CD14-positive monocyte (primary cell): Measurements from ENCODE around the gene HAX1. TPM values are rescaled to one million over a fixed set of nuclear protein-coding genes. Genes with fewer than 3 reads are reported as not detected.

Experiments used
- DNase-seq, 3 donors: peaks; one replicate each; pipeline ENCODE4 v3.0.0-alpha.2; 2011 to 2022
- H2AFZ ChIP-seq: 2 replicates; pipeline ENCODE4 v1.6.0; 2012; ENCODE audit warnings: mild to moderate bottlenecking, low read depth, low read length, inconsistent platforms; ENCODE audit not compliant: insufficient read depth, poor library complexity, severe bottlenecking
- H3K27ac ChIP-seq, 2 donors: 1 replicate in 1 of 2; 2 replicates in 1 of 2; pipeline ENCODE4 v1.5.1; 2012 to 2013; ENCODE audit warnings: low read length in 2 of 2, control low read depth in 1 of 2, inconsistent platforms in 1 of 2, low read depth in 1 of 2, mild to moderate bottlenecking in 1 of 2
- H3K27me3 ChIP-seq, 2 donors: one replicate each; pipeline versions ENCODE4 v1.6.0 to v1.6.1; 2011 to 2013; ENCODE audit warnings: low read length in 2 of 2; ENCODE audit not compliant: control insufficient read depth in 2 of 2, insufficient read depth in 2 of 2
- H3K36me3 ChIP-seq, 2 donors: replicated peaks in 1 of 2; 1 replicate in 1 of 2; 2 replicates in 1 of 2; pipeline versions ENCODE4 v1.5.1 to v1.6.1; 2012 to 2013; ENCODE audit warnings: low read length in 2 of 2, control low read depth in 1 of 2, inconsistent platforms in 1 of 2, mild to moderate bottlenecking in 1 of 2; ENCODE audit not compliant: insufficient read depth in 2 of 2, control insufficient read depth in 1 of 2
- H3K4me1 ChIP-seq, 2 donors: 1 replicate in 1 of 2; 2 replicates in 1 of 2; pipeline versions ENCODE4 v1.5.1 to v1.6.1; 2012 to 2013; ENCODE audit warnings: low read length in 2 of 2, control low read depth in 1 of 2, inconsistent platforms in 1 of 2, mild to moderate bottlenecking in 1 of 2, moderate library complexity in 1 of 2; ENCODE audit not compliant: insufficient read depth in 2 of 2, control insufficient read depth in 1 of 2
- H3K4me2 ChIP-seq: replicated peaks from 2 replicates; pipeline ENCODE3; 2012; ENCODE audit warnings: low read length, moderate library complexity, mild to moderate bottlenecking; ENCODE audit not compliant: poor library complexity, severe bottlenecking; ENCODE audit errors: extremely low read depth
- H3K4me3 ChIP-seq, 3 experiments: fragments of 200-600 bp in 1 of 3; sonication (generic) in 1 of 3; replicated peaks in 1 of 3; 1 replicate in 2 of 3; 2 replicates in 1 of 3; pipeline ENCODE4 v1.5.1; 2011 to 2013; ENCODE audit warnings: low read length in 3 of 3, mild to moderate bottlenecking in 3 of 3, control low read depth in 2 of 3, low read depth in 2 of 3, inconsistent platforms in 1 of 3, moderate library complexity in 1 of 3
- H3K79me2 ChIP-seq: 2 replicates; pipeline ENCODE4 v1.6.0; 2012; ENCODE audit warnings: mild to moderate bottlenecking, control low read depth, inconsistent platforms, low read length, moderate library complexity; ENCODE audit not compliant: insufficient read depth
- H3K9ac ChIP-seq: 2 replicates; pipeline ENCODE4 v1.6.0; 2017; ENCODE audit warnings: low read length, mild to moderate bottlenecking; ENCODE audit not compliant: insufficient read depth, poor library complexity, severe bottlenecking
- H3K9me3 ChIP-seq, 2 donors: replicated peaks in 1 of 2; 1 replicate in 1 of 2; 2 replicates in 1 of 2; pipeline versions ENCODE4 v1.5.1 to v1.6.1; 2012 to 2013; ENCODE audit warnings: low read length in 2 of 2, control low read depth in 1 of 2; ENCODE audit not compliant: control insufficient read depth in 1 of 2, insufficient read depth in 1 of 2
- H4K20me1 ChIP-seq: 2 replicates; pipeline ENCODE4 v1.6.0; 2012; ENCODE audit warnings: mild to moderate bottlenecking, low read length, control low read depth, moderate library complexity; ENCODE audit not compliant: insufficient read depth
- H3K27ac Mint-ChIP-seq, 7 donors: one replicate each; pipeline ENCODE4 v1.8.0; 2020; ENCODE audit warnings: mild to moderate bottlenecking in 7 of 7, mixed read lengths in 7 of 7, moderate library complexity in 6 of 7, inconsistent platforms in 2 of 7
- H3K27me3 Mint-ChIP-seq, 3 donors: one replicate each; pipeline ENCODE4 v1.8.0; 2021 to 2022; ENCODE audit warnings: low read depth in 3 of 3, mild to moderate bottlenecking in 3 of 3, mixed read lengths in 3 of 3, moderate library complexity in 3 of 3, inconsistent platforms in 1 of 3
- H3K36me3 Mint-ChIP-seq, 2 donors: one replicate each; pipeline ENCODE4 v1.8.0; 2020; ENCODE audit warnings: mixed read lengths in 2 of 2, inconsistent platforms in 1 of 2, mild to moderate bottlenecking in 1 of 2
- H3K4me1 Mint-ChIP-seq: one replicate; pipeline ENCODE4 v1.8.0; 2020; ENCODE audit warnings: mild to moderate bottlenecking, mixed read lengths
- H3K4me3 Mint-ChIP-seq, 2 donors: one replicate each; pipeline ENCODE4 v1.8.0; 2020; ENCODE audit warnings: mild to moderate bottlenecking in 2 of 2, mixed read lengths in 2 of 2, moderate library complexity in 1 of 2
- H3K9me3 Mint-ChIP-seq, 7 donors: one replicate each; pipeline ENCODE4 v1.8.0; 2020 to 2022; ENCODE audit warnings: mixed read lengths in 7 of 7, mild to moderate bottlenecking in 6 of 7, moderate library complexity in 6 of 7, inconsistent platforms in 2 of 7
- WGBS: methylation state at CpG from one replicate; pipeline ENCODE4 v1.1.5; 2013; ENCODE audit warnings: missing lambda C conversion rate; ENCODE audit not compliant: insufficient coverage; 5-methylcytosine and 5-hydroxymethylcytosine counted together
- intact Hi-C, 2 donors: fragments of 100-400 bp; cut with micrococcal nuclease; formaldehyde crosslinking; loops; one replicate each; pipeline versions ENCODE4 v1.15.0 to v1.15.1; 2023
- polyA plus RNA-seq, 3 donors: library from polyadenylated mRNA; depleted of rRNA in 1 of 3; unstranded in 2 of 3; stranded (reverse) in 1 of 3; fragments of 300-500 nt in 2 of 3; fragments of >200 nt in 1 of 3; fragmentation: Illumina TruSeq in 2 of 3; gene quantifications; 1 replicate in 2 of 3; 2 replicates in 1 of 3; pipeline ENCODE4 v1.2.3, GENCODE V29; 2012 to 2021
- TF ChIP-seq, protein P1 (sequence below): fragments of 200-600 bp; IDR thresholded peaks from one replicate; pipeline ENCODE4 v1.8.0; 2022; ENCODE audit warnings: antibody characterized with exemption, mild to moderate bottlenecking

Gene HAX1
- polyA plus RNA-seq, 3 donors = 51.4 to 94.9 (median 91.7) TPM

DNA sequence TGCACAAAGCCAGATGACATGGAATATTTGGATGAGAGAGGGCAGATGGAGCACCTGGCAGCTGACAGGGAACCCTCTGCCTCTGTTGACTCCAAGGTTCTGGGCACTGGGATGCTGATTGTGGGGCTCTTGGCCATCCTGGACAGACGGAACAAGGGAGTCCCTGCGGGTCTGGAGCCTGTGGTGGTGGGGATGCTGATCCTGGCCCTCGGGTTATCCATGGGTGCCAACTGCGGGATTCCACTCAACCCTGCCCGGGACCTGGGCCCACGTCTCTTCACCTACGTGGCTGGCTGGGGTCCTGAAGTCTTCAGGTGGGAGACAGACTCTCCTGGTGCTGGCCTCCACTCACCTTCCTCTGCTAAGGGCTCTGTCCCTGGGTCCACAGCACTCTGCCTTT is 51.1 kb downstream of the HAX1 start:
- Histone ChIP-seq H3K4me1 (peaks cover 31 to 43% of the 10 kb centered on the region in 2 donors), H4K20me1 (peaks cover 3% of the 10 kb centered on the region), H3K79me2 (no peaks in the 10 kb centered on the region), H3K36me3 (no peaks in the 10 kb centered on the region), H3K4me2 (no peak overlapping the region), H3K9ac (no peak overlapping the region), H3K9me3 (no peaks in the 10 kb centered on the region), H3K27me3 (peaks cover 0 to 26% of the 10 kb centered on the region in 2 donors), H3K27ac (no peak overlapping the region), H2AFZ (no peak overlapping the region), H3K4me3 (no peak overlapping the region)
- no peak for DNase-seq
- intact Hi-C loops = no loop called here
- TF ChIP-seq, protein P1, sequence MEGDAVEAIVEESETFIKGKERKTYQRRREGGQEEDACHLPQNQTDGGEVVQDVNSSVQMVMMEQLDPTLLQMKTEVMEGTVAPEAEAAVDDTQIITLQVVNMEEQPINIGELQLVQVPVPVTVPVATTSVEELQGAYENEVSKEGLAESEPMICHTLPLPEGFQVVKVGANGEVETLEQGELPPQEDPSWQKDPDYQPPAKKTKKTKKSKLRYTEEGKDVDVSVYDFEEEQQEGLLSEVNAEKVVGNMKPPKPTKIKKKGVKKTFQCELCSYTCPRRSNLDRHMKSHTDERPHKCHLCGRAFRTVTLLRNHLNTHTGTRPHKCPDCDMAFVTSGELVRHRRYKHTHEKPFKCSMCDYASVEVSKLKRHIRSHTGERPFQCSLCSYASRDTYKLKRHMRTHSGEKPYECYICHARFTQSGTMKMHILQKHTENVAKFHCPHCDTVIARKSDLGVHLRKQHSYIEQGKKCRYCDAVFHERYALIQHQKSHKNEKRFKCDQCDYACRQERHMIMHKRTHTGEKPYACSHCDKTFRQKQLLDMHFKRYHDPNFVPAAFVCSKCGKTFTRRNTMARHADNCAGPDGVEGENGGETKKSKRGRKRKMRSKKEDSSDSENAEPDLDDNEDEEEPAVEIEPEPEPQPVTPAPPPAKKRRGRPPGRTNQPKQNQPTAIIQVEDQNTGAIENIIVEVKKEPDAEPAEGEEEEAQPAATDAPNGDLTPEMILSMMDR = no peak
- 92% methylated on average over 6 of the region's 7 CpGs for WGBS
- peaks cover 38% of the 10 kb centered on the region for H3K4me1 Mint-ChIP-seq
- peaks cover 3 to 8% of the 10 kb centered on the region in 2 donors for H3K36me3 Mint-ChIP-seq
- H3K27me3 Mint-ChIP-seq = peaks cover 38 to 68% (median 44%) of the 10 kb centered on the region in 3 donors
- H3K27ac Mint-ChIP-seq = no peak overlapping the region
- H3K4me3 Mint-ChIP-seq = peak overlapping the region in 1 of 2 donors; percentile 63
- peaks cover 0 to 11% (median 2%) of the 10 kb centered on the region in 7 donors for H3K9me3 Mint-ChIP-seq

- Histone ChIP-seq H3K27me3 (peaks cover 0 to 32% of the 10 kb centered on the region in 2 donors), H3K79me2 (no peaks in the 10 kb centered on the region), H2AFZ (peak overlapping the region; percentile 78), H4K20me1 (peaks cover 3% of the 10 kb centered on the region), H3K4me2 (peak overlapping the region; percentile 89), H3K36me3 (no peaks in the 10 kb centered on the region), H3K27ac (no peak overlapping the region), H3K4me1 (peaks cover 35 to 49% of the 10 kb centered on the region in 2 donors), H3K9me3 (no peaks in the 10 kb centered on the region), H3K4me3 (peak overlapping the region in 1 of 3 experiments; percentile 74), H3K9ac (no peak overlapping the region)
- no peak for DNase-seq
- TF ChIP-seq, protein P1 = no peak
- peaks cover 0 to 10% (median 0%) of the 10 kb centered on the region in 7 donors for H3K9me3 Mint-ChIP-seq
- peak overlapping the region in 1 of 7 donors; percentile 54 for H3K27ac Mint-ChIP-seq
- H3K4me3 Mint-ChIP-seq = peak overlapping the region; percentile 83 to 91
- 100% methylated on average over 1 of the region's 2 CpGs for WGBS
- peaks cover 3 to 8% of the 10 kb centered on the region in 2 donors for H3K36me3 Mint-ChIP-seq
- intact Hi-C loops = no loop called here
- peaks cover 41% of the 10 kb centered on the region for H3K4me1 Mint-ChIP-seq
- peaks cover 44 to 72% (median 50%) of the 10 kb centered on the region in 3 donors for H3K27me3 Mint-ChIP-seq
Observed at GRCh38 chr1:154324241-154324640, 51.8 kb downstream of the HAX1 start.
